KG1 (cell line): ENCODE data around the gene KRT82.
"Not testable (repeated sequence)": the region's sequence is repeated elsewhere in the genome, so short reads cannot be mapped to it uniquely, and the experiment has no call there.

ENCODE experiments used
- DNase-seq: peaks from one replicate; lab custom pipeline; 2025; lab: John Stamatoyannopoulos, UW

The KRT82 gene

DNA sequence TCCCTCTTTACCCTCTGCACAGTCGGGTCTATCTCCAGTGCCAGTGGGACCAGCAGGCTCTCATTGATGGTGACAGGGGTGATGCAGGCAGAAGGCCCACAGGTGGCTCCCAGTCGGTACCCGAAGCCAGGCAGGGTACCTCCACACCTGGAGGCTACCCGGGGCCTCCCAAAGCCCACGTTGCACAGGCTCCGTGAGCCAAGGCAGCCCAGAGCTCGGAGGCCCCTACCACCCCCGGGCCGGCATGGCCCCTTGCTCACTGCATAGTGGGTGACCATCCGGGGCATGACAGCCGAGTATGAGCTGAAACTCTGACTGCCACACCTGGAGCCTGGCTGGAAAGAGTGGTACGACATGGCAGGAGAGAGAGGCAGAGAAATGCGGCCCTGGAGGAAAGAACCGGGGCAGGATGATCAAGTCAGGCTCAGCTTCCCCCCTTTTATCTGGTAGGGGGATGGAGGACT lies at the start of gene KRT82:
Gene KRT82, minus strand, starts transcription at position 414 of the 464 bp plus-strand sequence. Its CDS starts 58 bp downstream, at position 356.
- no peak for DNase-seq

DNA sequence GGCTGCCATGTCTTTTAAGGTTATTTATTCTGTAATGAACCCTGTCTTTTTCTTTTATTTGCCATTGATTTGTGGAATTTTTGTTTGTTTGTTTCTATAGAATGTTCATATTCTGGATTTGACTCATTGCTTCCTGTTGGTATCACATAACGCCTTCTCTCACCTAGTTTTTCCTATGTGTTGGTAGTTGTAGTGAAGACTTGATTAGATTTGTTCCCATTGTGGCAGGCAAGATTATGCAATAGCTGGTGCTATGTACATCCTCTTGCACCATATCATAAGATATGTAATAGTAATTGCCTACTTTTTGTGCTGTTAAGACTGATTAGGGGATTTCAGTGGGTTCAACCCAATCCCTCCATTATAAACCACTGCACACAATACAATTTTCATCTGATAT lies 49.7 kb upstream of the KRT82 start:
- no peak for DNase-seq

DNA sequence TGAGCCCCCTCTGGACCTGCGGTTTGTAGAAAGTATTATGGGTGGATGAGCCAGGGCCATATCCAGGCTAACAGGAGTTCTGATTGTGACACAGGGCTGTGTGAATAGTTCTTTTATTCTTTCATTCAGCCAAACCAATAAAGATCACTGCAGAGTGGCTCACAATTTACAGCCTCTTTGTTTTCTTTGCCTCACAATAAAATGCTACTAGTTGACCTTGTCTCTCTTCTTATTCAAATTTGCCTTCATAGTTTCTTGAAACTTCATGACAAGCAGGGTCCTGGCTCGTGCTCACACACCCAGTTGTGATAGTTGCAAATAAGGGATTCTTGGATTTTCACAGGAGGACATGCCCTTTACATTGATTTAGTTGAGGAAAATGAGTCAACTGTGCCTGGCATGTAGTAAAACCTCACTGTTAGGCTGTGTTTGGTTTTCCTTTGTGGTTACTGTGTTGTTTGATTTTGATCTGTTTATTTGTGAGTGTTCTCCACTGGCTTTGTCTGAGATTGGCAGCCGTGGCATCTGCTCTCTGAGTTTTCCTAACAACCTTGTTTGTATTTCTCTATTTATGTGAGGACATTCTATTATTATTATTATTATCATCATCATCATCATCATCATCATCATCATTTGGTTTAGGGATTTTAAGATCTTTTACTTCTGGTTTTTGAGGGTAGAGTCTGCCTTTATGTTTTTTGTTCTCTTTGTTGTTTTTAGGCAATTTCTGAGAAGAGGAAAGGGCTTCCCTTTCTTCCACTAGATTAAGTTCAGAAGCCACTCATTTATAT lies 48.5 kb upstream of the KRT82 start:
- no peak for DNase-seq

DNA sequence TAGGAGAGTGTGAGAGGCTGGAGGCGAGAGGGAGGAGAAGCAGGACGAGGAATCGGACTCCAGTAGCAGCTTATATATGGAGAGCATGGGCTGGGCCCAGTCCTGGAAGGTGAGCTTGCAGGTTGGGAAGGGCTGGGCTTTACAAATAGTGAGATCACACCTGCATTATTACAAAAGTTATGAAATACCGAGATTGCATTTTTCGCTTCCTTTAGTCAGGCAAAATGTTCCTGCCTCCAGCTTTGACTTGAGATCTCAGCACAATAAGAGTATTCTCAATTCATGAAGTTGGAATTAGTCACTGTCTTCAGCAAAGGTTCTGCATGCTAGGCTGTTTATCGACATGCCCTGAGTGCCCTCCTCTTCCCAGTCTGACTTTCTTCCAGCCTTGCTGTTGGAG lies 46.0 kb upstream of the KRT82 start, which contains the start of gene KRT6B:
Gene KRT6B, minus strand, starts transcription at position 46 of the 400 bp plus-strand sequence. CDS start 68 bp downstream, outside the sequence.
- DNase-seq = no peak

DNA sequence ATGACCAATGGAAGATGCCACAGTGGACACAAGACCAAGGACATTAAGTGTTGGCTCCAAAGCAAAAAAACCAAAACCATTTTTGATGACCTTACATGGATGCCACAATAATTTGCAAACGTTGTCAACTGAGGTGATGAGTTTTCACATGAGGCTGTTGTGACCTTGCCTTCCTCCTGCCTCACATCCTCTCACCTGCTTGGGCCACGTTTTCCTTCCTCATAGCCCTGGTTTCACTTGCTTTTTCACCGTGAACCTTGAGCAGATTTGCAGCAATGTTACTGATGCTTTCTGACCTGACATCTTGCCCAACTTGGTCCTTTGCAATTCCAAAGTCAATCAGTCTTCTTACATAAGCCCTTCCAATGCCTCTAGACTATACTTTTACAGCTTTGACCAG lies 42.1 kb upstream of the KRT82 start:
- DNase-seq = no peak

DNA sequence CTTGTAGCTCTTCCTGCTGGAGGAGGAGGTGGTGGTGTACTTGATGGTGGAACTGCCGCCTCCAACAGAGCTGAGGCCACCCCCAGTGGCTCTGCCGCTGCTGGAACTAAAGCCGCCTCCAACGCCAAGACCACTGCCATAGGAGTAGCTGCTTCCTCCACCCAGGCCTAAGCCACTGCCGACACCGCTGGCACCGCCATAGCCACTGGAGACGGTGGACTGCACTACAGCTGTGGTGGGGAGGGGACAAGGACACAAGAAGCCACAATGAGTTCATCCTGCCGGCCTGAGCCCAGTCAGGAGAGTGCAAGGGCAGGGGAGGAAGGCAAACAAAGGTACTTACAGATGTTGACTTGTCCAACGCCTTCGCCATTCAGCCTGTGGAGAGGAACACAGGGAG lies 41.1 kb upstream of the KRT82 start:
- DNase-seq = not testable (repeated sequence)

DNA sequence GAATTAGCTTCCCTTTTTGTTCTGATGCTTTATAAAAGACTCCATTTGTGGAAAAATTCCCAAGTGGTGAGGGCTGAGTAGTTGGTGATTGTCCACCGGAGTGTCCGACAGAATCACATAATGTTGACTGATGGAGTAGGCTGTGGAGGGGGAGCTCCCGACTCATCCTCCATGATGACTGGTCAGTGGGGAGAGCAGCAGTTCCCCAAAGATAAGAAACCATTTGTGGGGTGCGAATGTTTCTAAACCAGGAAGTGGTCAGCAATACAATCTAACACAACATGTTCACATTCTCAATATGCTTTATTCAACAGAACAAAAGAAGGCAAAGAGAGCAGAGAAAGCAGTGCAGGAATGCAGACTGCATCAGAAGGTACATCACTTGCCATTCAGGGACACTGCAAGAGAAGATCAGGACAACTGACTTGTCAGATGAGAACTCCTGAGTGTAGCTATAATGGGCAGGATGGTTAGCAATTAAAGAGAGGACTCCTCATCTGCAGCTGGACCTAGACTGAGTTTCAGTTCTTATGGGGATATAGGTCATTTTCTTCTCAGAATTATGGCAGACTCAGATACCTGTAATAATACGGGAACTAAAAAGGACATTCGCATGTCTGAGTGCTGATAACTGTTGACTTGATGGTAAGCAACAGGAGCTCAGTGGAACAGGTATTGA lies 40.4 kb upstream of the KRT82 start:
- no peak for DNase-seq

DNA sequence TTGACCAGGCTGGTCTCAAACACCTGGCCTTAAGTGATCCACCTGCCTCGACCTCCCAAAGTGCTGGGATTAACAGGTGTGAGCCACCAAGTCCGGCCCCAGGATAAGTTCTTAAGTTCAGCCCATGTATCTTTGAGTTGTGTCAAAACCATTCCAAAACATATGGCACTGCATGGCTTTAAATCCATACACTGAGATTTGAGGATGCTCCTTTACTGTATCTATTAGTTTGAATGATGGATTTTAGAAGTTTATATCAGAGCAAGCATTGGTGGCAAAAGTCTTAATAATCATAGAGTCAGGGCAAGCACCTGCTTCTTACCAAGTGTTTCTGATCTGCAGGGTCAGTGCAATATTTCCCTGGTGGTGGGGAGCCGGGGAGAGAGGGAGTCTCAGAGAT lies 39.7 kb upstream of the KRT82 start:
- DNase-seq = no peak

DNA sequence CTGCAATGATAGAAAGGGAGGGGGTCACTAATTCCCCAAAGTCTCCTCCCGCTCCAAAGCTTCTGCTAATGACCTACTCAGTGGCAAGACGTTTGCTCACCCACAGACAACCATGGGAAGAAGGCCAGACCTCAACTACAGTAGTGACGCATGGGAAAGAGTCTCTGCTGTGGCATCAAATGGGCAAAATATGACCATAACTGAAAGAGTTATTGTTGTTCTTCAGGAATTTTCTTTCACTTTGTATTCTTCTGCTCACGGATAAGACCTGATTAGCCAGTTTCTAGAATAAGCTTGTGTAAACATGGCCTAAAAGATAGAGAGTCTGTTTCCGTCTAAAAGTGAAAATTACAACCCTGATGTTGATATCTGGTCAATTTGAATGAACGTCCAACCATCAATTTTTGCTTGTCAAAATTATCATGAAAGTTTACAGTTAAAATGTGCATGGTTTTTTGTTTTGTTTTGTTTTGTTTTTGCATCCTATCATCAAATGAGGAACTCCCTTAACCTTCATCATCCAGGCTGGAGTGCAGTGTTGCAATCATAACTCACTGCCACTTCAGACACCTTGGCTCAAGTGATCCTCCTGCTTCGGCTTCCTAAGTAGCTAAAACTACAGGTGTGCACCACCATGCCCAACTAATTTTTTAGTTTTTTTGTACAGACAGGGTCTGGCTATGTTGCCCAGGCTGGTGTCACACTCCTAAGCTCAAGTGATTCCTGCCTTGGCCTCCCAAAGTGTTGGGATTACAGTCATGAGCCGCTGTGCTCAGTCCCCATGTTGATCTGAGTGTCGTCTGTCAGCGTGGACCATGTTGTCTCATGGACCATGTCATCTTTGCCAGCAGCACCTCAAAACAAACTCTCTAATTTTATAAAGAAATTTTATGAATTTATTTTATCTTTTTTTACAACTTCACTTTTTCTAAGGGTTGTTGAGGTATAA lies 38.8 kb upstream of the KRT82 start:
- DNase-seq = no peak

DNA sequence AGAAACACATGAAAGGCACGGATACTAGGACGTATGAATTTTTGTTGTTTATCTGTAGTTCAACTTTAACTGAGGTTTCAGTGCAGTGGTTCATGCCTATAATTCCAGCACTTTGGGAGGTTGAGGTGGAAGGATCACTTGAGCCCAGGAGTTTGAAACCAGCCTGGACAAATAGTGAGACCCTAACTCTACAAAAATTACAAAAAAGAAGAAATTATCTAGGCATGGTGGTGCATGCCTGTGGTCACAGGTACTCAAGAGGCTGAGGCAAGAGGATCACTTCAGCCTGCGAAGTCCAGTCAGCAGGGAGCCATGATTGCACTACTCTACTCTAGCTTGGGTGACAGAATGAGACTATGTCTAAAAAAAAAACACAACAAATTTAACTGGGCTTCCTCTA lies 37.8 kb upstream of the KRT82 start:
- DNase-seq = no peak

DNA sequence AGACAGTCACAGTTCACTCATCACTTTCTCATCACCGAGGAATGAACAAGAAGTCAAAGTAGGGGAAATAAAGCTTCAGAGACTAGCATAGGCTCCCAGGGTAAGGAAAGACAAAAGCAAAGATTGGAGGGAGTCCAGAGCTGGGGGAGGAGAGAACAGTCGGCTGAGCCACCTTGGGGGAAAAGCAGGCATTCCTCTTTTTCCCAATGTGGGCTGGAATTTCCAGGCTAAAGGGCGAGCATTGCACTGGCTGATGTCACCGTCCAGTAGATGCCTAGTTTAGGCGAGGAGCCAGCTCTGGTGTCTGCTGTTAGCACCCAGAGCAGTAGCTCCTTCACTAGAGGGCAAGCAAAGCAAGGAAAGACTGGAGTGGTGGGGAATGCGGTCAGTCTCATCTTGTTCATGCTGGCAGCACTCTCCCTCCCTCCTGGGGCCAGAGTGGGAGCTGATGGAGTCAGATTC lies 36.5 kb upstream of the KRT82 start:
- DNase-seq = no peak

DNA sequence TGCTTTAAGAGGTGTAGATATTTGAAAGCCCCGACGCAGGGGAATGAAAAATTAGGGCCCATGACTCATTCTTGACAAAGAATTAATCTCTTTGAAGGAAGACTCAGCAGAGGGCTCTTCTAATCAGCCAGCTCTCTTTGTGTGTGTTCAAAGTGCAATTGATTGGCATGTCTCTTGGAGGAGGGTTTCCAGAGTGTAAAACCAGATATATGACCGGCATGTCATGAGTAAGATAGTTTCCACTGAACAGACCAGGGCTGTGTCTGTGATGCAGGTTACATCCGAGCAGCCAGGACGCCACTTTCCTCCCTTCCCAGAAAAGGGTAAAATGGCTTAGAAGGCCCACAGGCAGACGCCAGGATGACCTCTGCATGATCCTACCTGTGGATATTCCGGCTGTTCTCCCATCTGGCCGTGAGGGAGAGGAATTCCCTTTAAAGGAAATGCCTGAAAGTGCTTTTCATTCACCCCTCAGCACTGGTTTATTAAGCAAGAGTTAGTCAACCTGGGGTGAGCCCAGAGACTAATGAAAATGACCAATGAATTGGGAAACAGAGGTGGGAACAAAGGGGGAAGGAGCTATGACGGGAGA lies 35.3 kb upstream of the KRT82 start:
- DNase-seq = no peak

DNA sequence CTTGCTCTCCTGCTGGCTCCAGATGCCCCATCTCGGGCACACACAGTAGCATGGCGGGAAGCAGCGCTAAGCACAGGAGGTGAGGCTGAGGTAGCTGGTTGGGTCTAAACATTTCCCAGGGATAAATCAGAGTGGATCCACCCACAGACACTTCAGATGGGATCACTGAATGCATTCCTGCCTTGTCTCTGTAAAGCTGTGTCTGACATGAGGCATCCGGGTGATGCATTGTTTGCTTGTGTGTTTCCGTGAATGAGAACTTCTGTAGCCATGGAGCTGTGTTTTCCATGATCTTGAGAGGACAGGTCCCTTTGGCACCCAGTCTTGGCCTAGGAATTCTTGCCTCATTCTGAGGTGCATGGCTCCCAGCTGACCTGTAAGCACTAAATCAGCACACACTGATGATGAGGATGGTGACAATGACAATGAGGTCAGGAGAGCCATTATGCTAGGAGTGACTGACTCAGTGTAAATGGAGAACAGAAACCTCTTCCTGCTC lies 34.7 kb upstream of the KRT82 start:
- no peak for DNase-seq

DNA sequence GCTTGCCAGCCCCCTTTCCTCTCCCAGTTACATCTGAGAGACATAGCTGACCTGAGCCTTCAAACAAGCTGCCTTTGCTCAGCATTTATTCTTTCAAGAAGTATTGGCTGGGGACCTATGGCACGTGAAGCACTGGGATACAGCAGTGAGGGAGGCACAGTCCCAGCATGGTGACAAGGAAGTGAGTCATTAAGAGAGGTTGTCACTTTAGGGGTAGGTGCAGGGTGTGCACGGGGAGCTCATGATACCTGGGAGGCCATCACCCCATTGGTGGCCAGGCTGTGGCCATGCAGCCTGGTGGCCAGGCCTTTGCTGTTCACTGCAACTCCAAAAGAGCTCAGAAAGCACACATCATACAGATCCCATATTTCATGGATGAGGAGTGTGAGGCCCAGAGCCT lies 33.7 kb upstream of the KRT82 start:
- no peak for DNase-seq

DNA sequence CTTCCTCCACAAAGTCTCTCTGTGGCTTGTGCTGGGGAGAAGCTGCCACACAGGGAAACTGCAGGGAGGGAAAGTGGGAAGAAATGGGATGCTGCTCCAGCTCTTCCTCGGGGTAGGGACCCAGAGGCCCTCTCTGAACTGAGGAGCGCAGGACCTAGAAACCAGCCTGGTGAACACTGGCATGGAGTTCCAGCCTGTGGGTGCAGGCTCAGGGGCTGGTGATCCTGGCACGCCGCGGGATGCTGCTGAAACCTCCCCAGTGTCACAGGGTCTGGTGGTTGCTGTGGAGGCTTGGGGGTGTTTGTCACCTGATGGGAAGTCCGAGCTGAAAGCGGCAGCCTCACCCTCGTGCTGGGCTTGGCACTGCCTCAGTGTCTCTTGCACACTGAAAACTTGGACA lies 33.3 kb upstream of the KRT82 start:
- DNase-seq = no peak

DNA sequence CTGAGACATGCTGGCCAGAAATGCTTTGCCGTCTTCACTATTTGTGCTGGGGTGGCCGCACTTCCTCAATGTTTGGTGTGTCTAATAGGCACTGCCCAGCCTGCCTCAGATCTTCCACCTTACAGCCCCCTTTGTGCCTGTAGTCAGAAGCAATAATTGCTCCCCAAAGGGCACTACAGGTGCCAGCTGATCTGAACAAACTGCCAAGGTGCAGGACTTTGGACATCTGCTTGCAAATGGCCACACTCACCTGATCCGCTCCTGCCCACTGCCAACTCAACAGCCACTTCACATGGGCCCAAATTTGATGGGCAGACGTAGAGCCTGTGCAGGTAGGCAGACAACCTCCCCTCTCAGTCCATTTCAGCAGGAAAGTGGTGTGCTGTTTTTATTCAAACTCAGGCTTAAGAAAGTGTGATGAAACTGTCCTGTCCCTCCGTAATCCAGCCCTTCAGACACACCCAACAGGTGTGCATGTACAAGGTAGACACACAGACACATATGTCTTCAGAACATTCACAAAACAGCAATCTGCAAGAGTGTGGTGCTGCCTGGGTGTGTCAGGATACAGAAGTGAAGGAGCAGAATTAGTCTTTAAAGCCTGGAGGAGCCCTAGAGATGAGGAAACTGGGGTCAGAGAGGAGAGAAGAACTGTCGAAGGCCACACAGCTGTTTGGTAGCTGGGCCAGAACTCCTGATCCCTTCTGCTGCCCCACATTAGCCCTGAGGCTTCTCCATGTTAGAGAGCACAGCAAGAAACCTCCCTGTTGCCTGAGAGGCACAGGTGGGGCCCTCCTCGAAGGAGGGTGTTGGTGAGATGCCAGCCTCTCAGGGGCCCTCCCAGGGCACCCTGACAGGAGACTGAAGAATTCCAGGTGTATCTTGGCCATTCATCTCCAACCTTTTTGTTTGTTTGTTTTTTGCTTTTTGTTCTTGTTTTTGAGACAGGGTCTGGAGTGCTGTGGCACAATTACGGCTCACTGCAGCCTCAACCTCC lies 32.5 kb upstream of the KRT82 start:
- no peak for DNase-seq

DNA sequence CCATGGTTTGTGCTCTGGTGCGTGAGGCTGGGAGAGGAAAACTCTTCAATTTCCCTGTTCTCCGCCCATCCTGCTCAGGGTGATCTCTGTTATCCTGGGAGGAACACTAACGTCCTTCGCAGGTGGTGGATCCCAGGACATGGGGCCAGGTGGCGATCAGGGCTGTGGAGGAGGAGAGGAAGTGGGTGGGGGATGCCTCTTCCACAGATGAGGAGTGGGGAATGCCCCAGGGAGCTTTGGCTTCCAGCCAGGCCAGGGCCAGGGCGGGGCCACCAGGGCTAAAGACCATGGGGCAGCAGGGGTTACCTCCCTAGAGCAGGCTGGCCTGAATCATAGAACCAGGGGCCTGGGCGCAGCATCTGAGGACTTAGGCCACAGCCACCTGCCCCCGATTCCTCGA lies 31.4 kb upstream of the KRT82 start:
- no peak for DNase-seq

DNA sequence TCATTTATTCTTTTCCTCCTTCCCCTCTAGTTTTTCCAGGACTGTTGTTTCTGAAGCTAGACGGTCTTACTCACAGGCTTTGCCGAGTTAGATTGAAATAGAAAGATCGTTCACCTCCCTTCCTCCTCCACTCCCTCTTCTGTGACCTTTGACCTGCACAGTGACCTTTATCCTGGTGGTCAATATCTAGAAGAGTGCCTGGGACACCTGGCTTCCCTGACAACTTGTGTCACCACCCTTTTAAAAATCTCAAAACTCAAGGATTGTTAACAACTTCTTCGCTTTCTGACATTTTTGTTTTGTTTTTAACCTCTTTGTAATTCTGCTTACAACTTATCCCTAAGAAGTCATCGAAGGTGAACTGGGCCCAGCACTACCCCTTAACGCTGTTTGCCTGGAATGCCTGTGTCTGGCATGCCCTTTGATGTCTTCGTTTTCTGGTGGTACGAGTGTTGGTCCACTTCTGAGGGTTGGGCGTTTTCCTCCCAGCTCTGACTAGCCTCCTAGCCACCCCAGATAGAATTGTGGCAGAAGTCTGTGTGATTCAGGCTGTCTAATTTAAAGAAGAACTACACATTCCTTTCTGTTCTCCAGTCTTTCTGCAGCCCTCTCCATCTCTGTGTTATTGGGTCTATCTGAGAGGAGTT lies 30.8 kb upstream of the KRT82 start:
- no peak for DNase-seq

DNA sequence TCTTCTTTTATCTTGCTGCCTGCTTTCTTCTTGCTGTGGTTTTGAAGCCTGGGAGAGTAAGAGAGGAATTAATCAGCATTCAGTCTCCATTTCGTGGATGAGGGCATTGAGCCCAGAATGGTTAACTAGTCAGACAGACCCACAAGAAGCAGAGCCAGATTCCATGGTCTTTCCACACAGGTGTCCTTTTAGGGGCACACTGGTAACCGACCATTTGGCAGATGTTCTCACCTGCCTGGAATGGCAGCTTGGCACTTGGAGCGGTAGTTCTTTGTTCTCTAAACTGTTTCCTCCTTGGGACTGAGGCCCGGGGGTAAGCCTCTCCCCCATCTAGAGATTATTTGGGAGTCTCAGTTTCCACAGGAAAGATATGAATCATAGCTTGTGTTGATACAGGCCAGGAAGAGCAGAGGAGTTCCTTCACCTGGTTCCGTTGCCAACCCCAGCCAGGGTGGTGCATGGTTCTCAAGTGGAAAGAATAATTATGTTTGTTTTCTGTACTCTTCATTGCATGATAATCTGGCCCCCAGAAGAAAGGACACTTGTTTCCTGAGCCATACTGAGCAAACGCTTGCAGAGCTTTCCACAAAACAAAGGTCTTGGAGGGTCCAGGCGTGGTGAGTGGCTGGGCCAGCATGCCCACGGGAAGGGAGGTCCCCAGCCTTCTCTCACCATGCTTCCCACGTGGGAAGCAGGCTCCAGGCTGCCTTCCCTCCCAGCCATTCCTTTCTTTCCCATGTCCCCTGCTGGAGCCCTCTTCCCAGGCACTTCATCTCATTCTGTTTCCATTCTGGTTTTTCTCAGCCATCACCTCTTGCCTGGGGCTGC lies 30.1 kb upstream of the KRT82 start:
- no peak for DNase-seq
